Measurements from ENCODE around the gene HIBCH.

HIBCH gene

DNA sequence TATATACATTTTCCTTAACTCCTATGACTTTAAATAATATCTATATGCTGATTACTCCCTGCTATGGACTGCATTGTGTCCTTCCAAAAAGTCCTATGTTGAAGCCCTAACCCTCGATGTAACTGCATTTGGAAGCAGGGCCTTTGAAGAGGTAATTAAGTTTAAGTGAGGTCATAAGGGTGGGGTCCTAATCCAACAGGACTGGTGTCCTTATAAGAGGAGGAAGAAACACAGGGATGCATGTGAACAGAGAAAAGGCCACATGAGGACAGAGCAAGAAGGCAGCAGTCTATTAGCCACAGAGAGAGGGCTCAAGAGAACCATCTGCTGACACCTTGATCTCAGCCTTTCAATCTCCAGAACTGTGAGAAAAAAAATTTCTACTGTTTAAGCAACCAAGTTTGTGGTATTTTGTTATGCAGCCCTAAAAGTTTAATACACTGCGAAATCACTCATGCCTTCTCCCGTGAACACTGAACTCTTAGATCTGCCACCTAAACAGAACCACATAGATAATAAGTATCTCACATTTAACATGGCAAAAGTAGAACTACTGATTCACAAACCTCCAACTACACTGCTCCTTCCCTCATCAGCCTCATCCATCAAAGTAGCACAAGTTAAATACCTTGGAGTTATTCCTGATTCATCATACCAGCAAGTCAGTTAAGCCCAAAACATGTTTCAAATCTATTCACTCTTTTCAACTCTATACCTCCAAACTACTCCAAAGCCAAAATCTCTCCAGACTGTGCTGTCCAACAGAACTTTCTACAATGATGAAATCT, 65.4 kb downstream of the HIBCH start:
- Histone ChIP-seq H3K4me3 (ENCODE audit: low read depth, low read length, poor library complexity, severe bottlenecking) (no peak overlapping the region), H3K27ac (ENCODE audit: low read depth, low read length, poor library complexity, severe bottlenecking) (no peak overlapping the region), H4K20me1 (ENCODE audit: insufficient read depth, low read length) (no peaks in the 10 kb centered on the region), H3K27me3 (ENCODE audit: insufficient read depth, low read length) (no peaks in the 10 kb centered on the region), H3K36me3 (ENCODE audit: insufficient read depth, low read length) (peaks cover 46% of the 10 kb centered on the region), H3K4me2 (ENCODE audit: low read length) (no peak overlapping the region), H3F3A (ENCODE audit: insufficient read depth, low read length) (no peaks in the 10 kb centered on the region), H3K9ac (ENCODE audit: low read length) (no peak overlapping the region), H3K9me2 (ENCODE audit: low read depth, low read length) (no peaks in the 10 kb centered on the region), H3K4me1 (ENCODE audit: insufficient read depth, low read length, severe bottlenecking) (no peaks in the 10 kb centered on the region), H2AFZ (ENCODE audit: low read length) (no peak overlapping the region), H3K9me3 (ENCODE audit: low read length) (no peaks in the 10 kb centered on the region), H3K79me2 (ENCODE audit: insufficient read depth, low read length) (no peaks in the 10 kb centered on the region)
- TF ChIP-seq EZH2 (IDR thresholded peaks at IDR 0.05; ENCODE audit: borderline replicate concordance, low read length) = no peak
- TF ChIP-seq, protein P1, sequence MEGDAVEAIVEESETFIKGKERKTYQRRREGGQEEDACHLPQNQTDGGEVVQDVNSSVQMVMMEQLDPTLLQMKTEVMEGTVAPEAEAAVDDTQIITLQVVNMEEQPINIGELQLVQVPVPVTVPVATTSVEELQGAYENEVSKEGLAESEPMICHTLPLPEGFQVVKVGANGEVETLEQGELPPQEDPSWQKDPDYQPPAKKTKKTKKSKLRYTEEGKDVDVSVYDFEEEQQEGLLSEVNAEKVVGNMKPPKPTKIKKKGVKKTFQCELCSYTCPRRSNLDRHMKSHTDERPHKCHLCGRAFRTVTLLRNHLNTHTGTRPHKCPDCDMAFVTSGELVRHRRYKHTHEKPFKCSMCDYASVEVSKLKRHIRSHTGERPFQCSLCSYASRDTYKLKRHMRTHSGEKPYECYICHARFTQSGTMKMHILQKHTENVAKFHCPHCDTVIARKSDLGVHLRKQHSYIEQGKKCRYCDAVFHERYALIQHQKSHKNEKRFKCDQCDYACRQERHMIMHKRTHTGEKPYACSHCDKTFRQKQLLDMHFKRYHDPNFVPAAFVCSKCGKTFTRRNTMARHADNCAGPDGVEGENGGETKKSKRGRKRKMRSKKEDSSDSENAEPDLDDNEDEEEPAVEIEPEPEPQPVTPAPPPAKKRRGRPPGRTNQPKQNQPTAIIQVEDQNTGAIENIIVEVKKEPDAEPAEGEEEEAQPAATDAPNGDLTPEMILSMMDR (IDR thresholded peaks at IDR 0.05; ENCODE audit: low read length) = no peak

GRCh38 chr2:190250421-190250820, 69.2 kb downstream of the HIBCH start:
- Histone ChIP-seq H3K36me3 (ENCODE audit: insufficient read depth, low read length) (peaks cover 12% of the 10 kb centered on the region), H3K27me3 (ENCODE audit: insufficient read depth, low read length) (no peaks in the 10 kb centered on the region)

DNA sequence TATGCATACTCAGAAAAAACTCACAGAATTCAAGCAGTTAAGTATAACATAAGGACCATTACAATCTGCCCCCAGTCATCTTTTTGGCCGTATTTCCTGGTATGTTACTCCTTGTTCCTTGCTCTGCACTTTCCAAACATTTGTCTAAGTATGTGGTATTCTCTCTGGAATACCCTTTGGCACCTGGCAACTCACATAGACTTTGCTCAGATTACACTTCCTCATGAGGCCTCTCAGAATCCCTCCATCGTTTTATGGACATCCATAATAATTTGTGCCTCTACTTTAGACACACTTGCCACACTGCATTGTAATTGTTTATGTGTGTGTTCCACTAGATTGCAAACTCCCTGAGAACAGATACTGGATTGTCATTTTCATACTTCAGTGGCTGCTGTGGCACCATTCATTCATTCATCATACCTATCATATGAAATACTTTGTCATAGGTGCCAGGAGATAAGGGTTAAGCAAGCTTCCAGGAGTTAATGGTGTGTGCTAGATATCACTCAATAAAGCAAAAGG, 84.0 kb downstream of the HIBCH start:
- Histone ChIP-seq H3F3A (ENCODE audit: insufficient read depth, low read length) (no peaks in the 10 kb centered on the region), H2AFZ (ENCODE audit: low read length) (no peak overlapping the region), H3K27ac (ENCODE audit: low read depth, low read length, poor library complexity, severe bottlenecking) (no peak overlapping the region), H3K9ac (ENCODE audit: low read length) (no peak overlapping the region), H3K9me2 (ENCODE audit: low read depth, low read length) (no peaks in the 10 kb centered on the region), H3K4me2 (ENCODE audit: low read length) (no peak overlapping the region), H4K20me1 (ENCODE audit: insufficient read depth, low read length) (no peaks in the 10 kb centered on the region), H3K9me3 (ENCODE audit: low read length) (no peaks in the 10 kb centered on the region), H3K79me2 (ENCODE audit: insufficient read depth, low read length) (no peaks in the 10 kb centered on the region), H3K36me3 (ENCODE audit: insufficient read depth, low read length) (no peaks in the 10 kb centered on the region; the same call in 1 of the 2 replicates), H3K27me3 (ENCODE audit: insufficient read depth, low read length) (no peaks in the 10 kb centered on the region), H3K4me3 (ENCODE audit: low read depth, low read length, poor library complexity, severe bottlenecking) (no peak overlapping the region), H3K4me1 (ENCODE audit: insufficient read depth, low read length, severe bottlenecking) (no peaks in the 10 kb centered on the region)
- TF ChIP-seq, protein P1 (IDR thresholded peaks at IDR 0.05; ENCODE audit: low read length) = no peak

More at GRCh38 chr2:190250421-190250820, 69.2 kb downstream of the HIBCH start:
- H3K4me3 ChIP-seq (ENCODE audit: low read depth, low read length, poor library complexity, severe bottlenecking) = no peak overlapping the region
- TF ChIP-seq, protein P1 (IDR thresholded peaks at IDR 0.05; ENCODE audit: low read length) = no peak
- no peak for TF ChIP-seq EZH2 (IDR thresholded peaks at IDR 0.05; ENCODE audit: borderline replicate concordance, low read length)
- no peak overlapping the region for H3K4me2 ChIP-seq (ENCODE audit: low read length)
- no peaks in the 10 kb centered on the region for H3K79me2 ChIP-seq (ENCODE audit: insufficient read depth, low read length)
- no peaks in the 10 kb centered on the region for H3K9me3 ChIP-seq (ENCODE audit: low read length)
- H4K20me1 ChIP-seq (ENCODE audit: insufficient read depth, low read length) = no peaks in the 10 kb centered on the region
- no peaks in the 10 kb centered on the region for H3K4me1 ChIP-seq (ENCODE audit: insufficient read depth, low read length, severe bottlenecking)
- H2AFZ ChIP-seq (ENCODE audit: low read length) = no peak overlapping the region
- H3K9ac ChIP-seq (ENCODE audit: low read length) = no peak overlapping the region
- H3K9me2 ChIP-seq (ENCODE audit: low read depth, low read length) = no peaks in the 10 kb centered on the region
- no peak overlapping the region for H3K27ac ChIP-seq (ENCODE audit: low read depth, low read length, poor library complexity, severe bottlenecking)
- no peaks in the 10 kb centered on the region for H3F3A ChIP-seq (ENCODE audit: insufficient read depth, low read length)
